ENCODE data around the gene SPTBN1. TPM values are rescaled to one million over a fixed set of nuclear protein-coding genes. Genes with fewer than 3 reads are reported as not detected.

The SPTBN1 gene
- total and polyA plus RNA-seq, 2 of the 4 experiments (the other 2 are of a cell fraction), result 49.1 to 241 TPM

DNA sequence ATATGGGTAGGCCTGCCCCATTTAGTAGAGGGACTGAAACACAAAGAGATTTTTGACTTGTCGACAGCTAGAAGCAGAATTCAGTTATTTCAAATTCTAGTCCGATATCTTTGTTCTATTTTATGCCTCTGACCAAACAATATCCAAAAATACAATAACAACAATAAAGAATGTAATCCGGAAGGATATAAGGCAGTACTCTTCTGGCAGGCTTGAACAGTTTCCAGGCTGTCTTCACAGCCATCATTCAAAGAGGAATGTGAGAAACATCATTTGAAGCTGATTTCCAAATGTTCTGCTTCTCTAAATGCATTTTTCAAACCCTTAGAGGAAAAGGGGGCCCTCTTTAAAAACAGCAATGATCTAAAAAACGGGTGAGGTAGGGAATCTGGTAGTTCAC is 36.7 kb upstream of the SPTBN1 start:
- no peak overlapping the region for H2AK9ac ChIP-seq (replicated peaks; ENCODE audit: low read depth, low read length, poor library complexity)
- no peak overlapping the region for H3K14ac ChIP-seq (replicated peaks; ENCODE audit: low read depth, low read length)
- H3K4me2 ChIP-seq (ENCODE audit: low read depth, low read length), result no peak overlapping the region
- no peak overlapping the region for H3K27ac ChIP-seq (ENCODE audit: insufficient read depth, low read length)
- H4K8ac ChIP-seq (ENCODE audit: low read depth in 2 of 2, low read length in 2 of 2), result no peak overlapping the region
- H3K4me3 ChIP-seq (ENCODE audit: insufficient read depth, low read depth, low read length), result no peak overlapping the region
- no peak overlapping the region for H4K91ac ChIP-seq (ENCODE audit: insufficient read depth, low read depth, low read length)
- no CpG with 5 or more reads among the region's 4 CpGs for WGBS, 2 experiments (ENCODE audit: extremely low coverage in 2 of 2, insufficient read length in 1 of 2)
- no peak overlapping the region for H3K23ac ChIP-seq (ENCODE audit: low read depth, low read length)
- in situ Hi-C loops (cut with MboI; ENCODE audit: low sequenced_read_pairs) (no loop called here), intact Hi-C loops (cut with micrococcal nuclease) (loop anchor here (5.0 kb wide), 1 partner anchor 67 kb away; no protein-coding TSS in a partner anchor), dilution Hi-C loops (cut with HindIII; ENCODE audit: low sequenced_read_pairs, unreplicated experiment) (no loop called here)
- ChIA-PET POLR2A (ENCODE audit: unreplicated experiment) (no interaction called here), CTCF (no interaction called here)
- BruUV-seq (replicated peaks), result no TSS peak
- no peak overlapping the region for H3K4ac ChIP-seq (ENCODE audit: low read depth, low read length)
- no peak overlapping the region for H2BK120ac ChIP-seq (ENCODE audit: low read depth, low read length)
- H2BK5ac ChIP-seq (ENCODE audit: low read depth, low read length, poor library complexity, severe bottlenecking), result no peak overlapping the region
- H3K18ac ChIP-seq (ENCODE audit: low read depth, low read length), result no peak overlapping the region
- H4K5ac ChIP-seq (ENCODE audit: low read depth, low read length), result no peak overlapping the region
- no peak overlapping the region for H2AFZ ChIP-seq (replicated peaks; ENCODE audit: low read length, poor library complexity)
- ATAC-seq (ENCODE audit: low read depth) (no peak), DNase-seq (no peak)
- no peak for TF ChIP-seq RAD21 (IDR thresholded peaks at IDR 0.05; ENCODE audit: low read length)
- TF ChIP-seq RFX5 (IDR thresholded peaks at IDR 0.05; ENCODE audit: low read depth, low read length), result no peak
- no peak for TF ChIP-seq SMC3 (IDR thresholded peaks at IDR 0.05; ENCODE audit: low read depth, low read length)
- no peak for TF ChIP-seq CHD1 (IDR thresholded peaks at IDR 0.05; ENCODE audit: low read depth, low read length)
- no peak for TF ChIP-seq CEBPB (IDR thresholded peaks at IDR 0.05; ENCODE audit: low read depth, low read length)
- TF ChIP-seq NFE2L2 (IDR thresholded peaks at IDR 0.05; ENCODE audit: low read depth, low read length), result no peak
- no peak for TF ChIP-seq MAZ (IDR thresholded peaks at IDR 0.05; ENCODE audit: borderline replicate concordance, low read depth, low read length)
- TF ChIP-seq, protein P1, sequence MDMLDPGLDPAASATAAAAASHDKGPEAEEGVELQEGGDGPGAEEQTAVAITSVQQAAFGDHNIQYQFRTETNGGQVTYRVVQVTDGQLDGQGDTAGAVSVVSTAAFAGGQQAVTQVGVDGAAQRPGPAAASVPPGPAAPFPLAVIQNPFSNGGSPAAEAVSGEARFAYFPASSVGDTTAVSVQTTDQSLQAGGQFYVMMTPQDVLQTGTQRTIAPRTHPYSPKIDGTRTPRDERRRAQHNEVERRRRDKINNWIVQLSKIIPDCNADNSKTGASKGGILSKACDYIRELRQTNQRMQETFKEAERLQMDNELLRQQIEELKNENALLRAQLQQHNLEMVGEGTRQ (IDR thresholded peaks at IDR 0.05; ENCODE audit: low read depth, low read length), result no peak
- no peak for TF ChIP-seq BHLHE40 (IDR thresholded peaks at IDR 0.05; ENCODE audit: low read depth, low read length)
- TF ChIP-seq RCOR1 (IDR thresholded peaks at IDR 0.05; ENCODE audit: insufficient replicate concordance, low read length), result no peak
- TF ChIP-seq, protein P2, sequence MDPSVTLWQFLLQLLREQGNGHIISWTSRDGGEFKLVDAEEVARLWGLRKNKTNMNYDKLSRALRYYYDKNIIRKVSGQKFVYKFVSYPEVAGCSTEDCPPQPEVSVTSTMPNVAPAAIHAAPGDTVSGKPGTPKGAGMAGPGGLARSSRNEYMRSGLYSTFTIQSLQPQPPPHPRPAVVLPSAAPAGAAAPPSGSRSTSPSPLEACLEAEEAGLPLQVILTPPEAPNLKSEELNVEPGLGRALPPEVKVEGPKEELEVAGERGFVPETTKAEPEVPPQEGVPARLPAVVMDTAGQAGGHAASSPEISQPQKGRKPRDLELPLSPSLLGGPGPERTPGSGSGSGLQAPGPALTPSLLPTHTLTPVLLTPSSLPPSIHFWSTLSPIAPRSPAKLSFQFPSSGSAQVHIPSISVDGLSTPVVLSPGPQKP (IDR thresholded peaks at IDR 0.05; ENCODE audit: borderline replicate concordance, low read depth, low read length), result no peak
- no peak for TF ChIP-seq FOS (IDR thresholded peaks at IDR 0.05; ENCODE audit: low read depth, low read length)
- no peak for TF ChIP-seq MAFK (IDR thresholded peaks at IDR 0.05; ENCODE audit: low read depth, low read length)
- no peak for TF ChIP-seq MXI1 (IDR thresholded peaks at IDR 0.05; ENCODE audit: borderline replicate concordance, low read depth, low read length)
- TF ChIP-seq, protein P3, sequence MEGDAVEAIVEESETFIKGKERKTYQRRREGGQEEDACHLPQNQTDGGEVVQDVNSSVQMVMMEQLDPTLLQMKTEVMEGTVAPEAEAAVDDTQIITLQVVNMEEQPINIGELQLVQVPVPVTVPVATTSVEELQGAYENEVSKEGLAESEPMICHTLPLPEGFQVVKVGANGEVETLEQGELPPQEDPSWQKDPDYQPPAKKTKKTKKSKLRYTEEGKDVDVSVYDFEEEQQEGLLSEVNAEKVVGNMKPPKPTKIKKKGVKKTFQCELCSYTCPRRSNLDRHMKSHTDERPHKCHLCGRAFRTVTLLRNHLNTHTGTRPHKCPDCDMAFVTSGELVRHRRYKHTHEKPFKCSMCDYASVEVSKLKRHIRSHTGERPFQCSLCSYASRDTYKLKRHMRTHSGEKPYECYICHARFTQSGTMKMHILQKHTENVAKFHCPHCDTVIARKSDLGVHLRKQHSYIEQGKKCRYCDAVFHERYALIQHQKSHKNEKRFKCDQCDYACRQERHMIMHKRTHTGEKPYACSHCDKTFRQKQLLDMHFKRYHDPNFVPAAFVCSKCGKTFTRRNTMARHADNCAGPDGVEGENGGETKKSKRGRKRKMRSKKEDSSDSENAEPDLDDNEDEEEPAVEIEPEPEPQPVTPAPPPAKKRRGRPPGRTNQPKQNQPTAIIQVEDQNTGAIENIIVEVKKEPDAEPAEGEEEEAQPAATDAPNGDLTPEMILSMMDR (conservative IDR thresholded peaks at IDR 0.05; ENCODE audit: low read depth, low read length), result no peak
- no peak for TF ChIP-seq POLR2A (IDR thresholded peaks at IDR 0.05; ENCODE audit: low read depth, low read length)
- H3K36me3 ChIP-seq (ENCODE audit: control insufficient read depth, insufficient read depth, low read length), result no peaks in the 10 kb centered on the region
- no peaks in the 10 kb centered on the region for H3K79me1 ChIP-seq (ENCODE audit: low read depth in 1 of 2, low read length in 2 of 2)
- no peak overlapping the region for H2AK5ac ChIP-seq (ENCODE audit: low read depth, low read length)
- H3K27me3 ChIP-seq (ENCODE audit: control insufficient read depth, insufficient read depth, low read length), result no peaks in the 10 kb centered on the region
- no peaks in the 10 kb centered on the region for H3K9me3 ChIP-seq (ENCODE audit: control insufficient read depth, insufficient read depth, low read length)
- peaks cover 5% of the 10 kb centered on the region; the same call in 1 of the 2 replicates for H3K9me1 ChIP-seq (ENCODE audit: insufficient read depth, low read length)
- H3K56ac ChIP-seq (ENCODE audit: extremely low read depth, insufficient read depth, low read length), result no peak overlapping the region
- H2BK20ac ChIP-seq (ENCODE audit: low read depth, low read length), result no peak overlapping the region
- no peaks in the 10 kb centered on the region for H4K20me1 ChIP-seq (ENCODE audit: insufficient read depth, low read length)
- H3K9ac ChIP-seq (ENCODE audit: low read depth, low read length), result no peak overlapping the region
- no peaks in the 10 kb centered on the region for H3K4me1 ChIP-seq (ENCODE audit: control insufficient read depth, insufficient read depth, low read length)
- no peak overlapping the region for H2BK15ac ChIP-seq (ENCODE audit: low read depth, low read length)

All from IMR-90 (cell line).